GM18502 (cell line): Measurements from ENCODE around the gene GRB2.
"Not testable (repeated sequence)": the region's sequence is repeated elsewhere in the genome, so short reads cannot be mapped to it uniquely, and the experiment has no call there.

Experiments used
- ATAC-seq: cut with Tn5 transposase; IDR thresholded peaks from one replicate; pipeline ENCODE4 v1.9.1; 2021; ENCODE audit warnings: mild to moderate bottlenecking; ENCODE audit not compliant: unreplicated experiment, poor library complexity

The GRB2 gene

DNA sequence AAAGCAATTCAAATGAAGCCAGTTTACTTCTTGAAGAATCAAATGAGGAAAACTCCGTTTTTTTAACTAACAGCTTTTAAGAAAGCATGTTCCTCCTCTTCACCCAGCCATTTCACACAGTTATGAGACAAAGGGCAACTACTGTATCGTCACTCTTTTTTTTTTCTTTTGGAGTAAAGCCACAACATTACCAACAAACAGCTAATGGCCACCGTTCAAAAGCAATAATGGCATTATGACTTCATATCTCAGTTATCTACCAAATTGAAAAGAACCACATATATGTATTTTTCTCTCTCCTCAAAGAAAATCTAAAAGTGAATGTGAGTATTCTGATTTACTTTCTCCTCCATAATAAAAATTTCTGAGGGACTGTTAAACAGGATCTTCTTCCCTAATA is 14.5 kb downstream of the GRB2 start:
- no peak for ATAC-seq

DNA sequence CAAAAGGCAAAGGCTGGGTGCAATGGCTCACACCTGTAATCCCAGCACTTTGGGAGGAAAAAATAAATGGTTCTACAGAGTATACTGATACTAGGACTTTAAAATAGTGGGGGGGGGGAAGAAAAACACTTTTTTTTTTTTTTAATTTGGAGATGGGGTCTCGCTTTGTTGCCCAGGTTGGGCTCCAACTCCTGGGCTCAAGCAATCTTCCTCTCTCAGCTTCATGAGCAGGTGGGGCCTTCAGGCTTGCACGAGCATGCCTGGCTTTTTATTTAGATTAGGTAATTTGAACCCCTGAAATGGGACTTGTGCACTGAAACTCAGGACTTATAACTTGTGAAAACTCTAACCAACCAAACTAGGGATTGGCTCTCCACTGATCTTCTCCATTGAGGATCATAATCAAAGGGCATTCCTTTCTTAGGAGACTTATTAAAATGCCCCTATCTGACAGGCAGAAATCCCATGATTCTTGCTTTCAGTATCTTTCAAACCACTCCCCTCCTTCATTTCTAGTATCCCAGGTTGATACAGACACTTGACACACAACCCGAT is 16.9 kb downstream of the GRB2 start:
- ATAC-seq: no peak

DNA sequence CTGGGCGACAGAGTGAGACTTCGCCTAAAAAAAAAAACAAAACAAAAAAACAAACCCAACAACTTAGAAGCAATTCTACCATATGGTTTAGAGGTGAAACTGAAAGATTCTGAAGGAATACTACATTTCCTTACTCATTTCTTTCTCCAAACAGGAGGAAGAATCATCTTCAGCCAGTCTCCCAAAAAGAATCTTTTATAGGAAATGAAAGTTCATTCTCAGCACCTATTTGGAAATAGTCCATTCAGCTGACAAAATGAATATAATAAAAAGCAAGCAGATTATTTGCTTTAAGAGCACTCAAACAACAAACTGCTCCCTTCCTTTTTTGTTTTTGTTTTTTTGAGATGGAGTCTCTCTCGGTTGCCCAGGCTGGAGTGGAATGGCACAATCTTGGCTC is 17.7 kb downstream of the GRB2 start:
- no peak for ATAC-seq

DNA sequence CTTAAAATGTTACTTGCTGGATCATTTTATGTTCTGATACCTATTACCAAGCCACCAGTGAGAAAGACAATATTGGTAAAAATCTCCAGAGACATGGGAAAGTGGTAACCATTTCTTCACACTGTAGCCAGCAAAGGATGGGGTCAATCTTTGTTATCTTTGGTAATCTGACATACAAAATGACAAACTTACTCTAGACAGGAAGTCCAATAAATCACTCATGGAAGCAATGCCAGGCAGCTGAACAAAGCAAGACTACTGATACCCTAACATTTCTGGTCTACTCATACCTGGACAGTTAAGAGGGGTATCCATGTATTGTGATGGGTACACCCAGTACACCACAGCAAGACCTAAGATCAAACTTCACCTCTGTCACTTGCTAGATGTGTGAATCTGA is 19.0 kb downstream of the GRB2 start:
- ATAC-seq: no peak

DNA sequence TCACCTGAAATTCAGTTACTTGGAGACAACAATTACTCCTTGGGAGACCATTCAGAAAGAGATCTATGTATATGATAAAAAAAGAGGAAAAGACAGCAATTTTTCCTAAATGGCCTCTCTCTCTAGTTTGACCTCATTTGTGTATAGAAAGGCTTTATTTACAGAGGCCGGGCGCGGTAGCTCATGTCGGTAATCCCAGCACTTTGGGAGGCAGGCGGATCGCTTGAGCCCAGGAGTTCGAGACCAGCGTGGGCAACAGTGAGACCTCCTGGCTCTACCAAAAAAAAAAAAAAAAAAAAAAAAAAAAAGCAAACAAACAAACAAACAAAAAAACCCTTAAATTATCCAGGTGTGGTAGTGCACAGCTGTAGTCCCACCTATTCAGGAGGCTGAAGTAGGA is 20.7 kb downstream of the GRB2 start:
- no peak for ATAC-seq

DNA sequence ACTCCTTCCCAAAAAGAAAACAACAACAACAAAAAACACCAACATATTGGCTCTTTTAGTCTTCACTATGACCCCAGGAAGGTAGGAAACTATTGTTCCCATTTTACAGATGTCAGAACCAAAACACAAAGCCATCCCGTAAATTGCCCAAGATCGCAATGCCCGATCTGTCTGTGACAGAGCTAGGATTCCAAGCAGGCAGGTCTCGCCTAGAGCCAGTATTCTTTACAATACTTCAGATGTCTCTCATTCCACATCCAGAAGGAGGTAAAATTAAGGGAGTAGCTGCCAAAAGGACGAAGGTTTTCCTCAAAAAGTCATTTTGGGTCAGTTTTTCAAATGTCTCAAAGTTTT is 21.7 kb downstream of the GRB2 start:
- ATAC-seq: no peak

DNA sequence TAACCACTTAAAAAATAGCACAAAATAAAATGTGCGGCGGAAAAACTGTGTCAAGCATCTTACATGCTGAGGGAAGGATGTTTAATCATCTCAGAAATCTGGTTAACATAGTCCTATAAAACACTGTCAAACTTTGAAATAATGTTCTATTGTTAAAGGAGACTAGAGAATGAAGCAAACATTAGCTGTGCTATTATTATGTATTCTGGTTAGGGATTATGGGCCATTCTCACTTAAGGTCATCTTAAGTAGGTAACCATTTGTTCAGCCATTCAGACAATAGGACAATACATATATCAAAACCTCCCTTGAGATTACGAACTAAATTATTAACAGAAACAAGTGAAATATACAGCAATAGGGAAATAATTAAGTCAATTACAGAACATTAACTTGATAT is 24.7 kb downstream of the GRB2 start:
- no peak for ATAC-seq

DNA sequence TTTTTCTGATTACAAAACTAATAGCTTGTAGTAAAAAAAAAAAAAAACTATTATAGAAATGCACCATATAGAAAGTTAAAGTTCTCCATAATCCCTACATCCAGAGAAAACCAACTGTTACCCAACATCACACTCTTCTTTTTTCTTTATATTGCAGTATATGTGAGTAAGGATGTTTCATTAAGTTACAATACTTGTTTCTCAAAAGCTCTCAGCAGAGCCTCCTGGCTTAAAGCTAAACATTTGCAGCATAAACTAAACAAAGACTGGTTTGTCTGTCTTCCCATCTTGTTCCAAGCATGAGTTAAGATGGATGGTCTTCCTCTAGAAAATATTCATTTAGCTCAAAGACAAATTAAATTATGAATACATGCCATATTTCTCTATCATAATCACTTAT is 25.2 kb downstream of the GRB2 start:
- ATAC-seq: no peak

DNA sequence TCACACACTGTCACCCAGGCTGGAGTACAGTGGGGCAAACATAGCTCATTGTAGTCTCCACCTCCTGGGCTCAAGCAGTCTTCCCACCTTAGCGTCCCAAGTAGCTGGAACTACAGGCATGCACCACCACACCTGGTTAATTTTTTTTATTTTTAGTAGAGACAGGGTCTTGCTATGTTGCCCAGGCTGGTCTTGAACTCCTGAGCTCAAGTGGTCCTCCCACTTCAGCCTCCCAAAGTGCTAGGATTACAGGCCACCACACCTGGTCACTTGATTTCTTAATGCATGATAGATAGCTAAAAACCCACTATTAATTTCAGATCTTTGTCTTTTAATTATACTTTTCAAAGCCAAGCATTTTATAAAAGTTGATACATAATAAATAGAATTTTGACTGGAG is 26.1 kb downstream of the GRB2 start:
- not testable (repeated sequence) for ATAC-seq

DNA sequence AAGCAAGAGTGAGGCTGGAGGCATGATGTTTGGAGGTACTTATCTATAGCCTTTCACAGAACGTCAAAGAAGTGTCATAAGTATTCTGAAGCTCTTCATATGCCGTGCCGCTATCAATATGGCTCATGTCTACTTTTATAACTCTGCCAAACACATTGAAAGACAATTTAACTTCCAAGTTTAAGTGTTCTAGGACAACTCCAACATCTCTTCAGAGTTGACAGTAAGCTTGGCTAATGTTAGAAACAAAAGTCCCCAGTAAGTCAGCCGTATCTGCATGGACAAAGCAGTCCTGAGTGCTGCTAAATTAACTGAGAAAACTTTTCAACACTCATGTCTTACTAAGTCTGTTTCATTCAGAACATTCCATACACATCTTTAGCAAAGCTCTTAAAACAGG is 32.2 kb downstream of the GRB2 start:
- no peak for ATAC-seq

DNA sequence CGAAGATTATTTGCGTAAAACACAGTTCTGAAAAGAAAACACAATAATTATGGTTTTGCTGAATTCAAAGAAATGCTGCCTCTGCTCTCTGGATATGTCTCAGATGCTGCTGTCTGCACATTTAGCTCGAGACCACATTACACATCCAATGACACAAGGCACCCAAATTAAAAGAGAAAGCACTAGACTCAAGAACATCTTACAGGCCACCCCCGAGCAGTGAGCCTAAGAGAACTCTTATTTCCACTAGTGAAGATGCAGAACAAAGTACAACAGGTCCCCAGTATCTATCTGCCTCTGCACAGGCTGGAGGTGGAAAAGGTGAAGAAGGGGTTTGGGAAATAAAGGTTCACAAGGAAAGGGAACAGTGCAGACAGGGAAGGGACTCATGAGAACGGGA is 33.5 kb downstream of the GRB2 start:
- no peak for ATAC-seq

DNA sequence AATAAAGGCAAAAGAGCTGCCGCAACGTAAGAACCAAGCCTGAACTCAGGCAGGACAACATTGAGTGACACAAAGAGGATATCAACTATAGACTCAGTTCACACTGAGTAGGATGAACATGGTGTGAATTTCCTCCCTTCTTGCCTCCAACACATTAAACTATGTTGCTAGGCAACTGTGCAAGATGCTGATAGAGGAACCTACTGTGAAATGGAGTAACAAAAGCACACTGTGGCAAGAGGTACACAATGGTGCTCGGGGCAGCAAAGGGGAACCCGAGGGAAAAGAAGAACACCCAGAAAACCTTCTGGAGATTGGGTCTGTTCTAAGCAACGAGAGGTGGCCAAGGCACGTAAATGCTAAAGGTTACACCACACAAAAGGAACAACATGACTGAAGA is 34.1 kb downstream of the GRB2 start:
- ATAC-seq: no peak

DNA sequence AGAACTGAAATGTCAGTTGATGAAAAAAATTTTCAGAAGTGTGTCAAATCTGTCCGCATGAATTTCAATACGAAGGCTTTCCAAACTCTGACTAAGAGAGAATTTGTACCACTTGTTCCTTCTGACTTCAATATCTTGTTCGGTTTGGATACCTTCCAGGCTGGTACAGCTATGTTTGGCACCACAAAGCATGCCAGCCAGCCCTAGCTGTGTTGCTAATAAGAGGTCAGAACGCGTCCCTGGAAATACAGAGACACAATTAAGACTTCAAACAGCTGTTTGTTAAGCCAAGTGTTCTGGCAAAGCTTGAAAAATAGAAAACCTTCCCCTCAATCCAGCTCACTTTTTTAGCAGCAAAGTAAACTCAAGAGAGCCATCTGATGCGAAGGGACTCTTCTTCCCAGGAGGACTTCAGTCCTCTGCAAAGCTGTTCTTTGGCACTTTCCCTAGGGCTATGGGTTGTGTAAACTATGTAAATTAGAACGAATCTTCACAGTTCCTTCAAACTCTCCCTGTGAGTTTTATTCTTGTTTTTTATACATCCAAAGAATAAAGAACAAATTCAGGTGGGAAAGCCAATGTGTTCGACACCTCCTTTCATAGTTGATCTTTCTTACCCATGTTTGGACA is 35.1 kb downstream of the GRB2 start:
- no peak for ATAC-seq

DNA sequence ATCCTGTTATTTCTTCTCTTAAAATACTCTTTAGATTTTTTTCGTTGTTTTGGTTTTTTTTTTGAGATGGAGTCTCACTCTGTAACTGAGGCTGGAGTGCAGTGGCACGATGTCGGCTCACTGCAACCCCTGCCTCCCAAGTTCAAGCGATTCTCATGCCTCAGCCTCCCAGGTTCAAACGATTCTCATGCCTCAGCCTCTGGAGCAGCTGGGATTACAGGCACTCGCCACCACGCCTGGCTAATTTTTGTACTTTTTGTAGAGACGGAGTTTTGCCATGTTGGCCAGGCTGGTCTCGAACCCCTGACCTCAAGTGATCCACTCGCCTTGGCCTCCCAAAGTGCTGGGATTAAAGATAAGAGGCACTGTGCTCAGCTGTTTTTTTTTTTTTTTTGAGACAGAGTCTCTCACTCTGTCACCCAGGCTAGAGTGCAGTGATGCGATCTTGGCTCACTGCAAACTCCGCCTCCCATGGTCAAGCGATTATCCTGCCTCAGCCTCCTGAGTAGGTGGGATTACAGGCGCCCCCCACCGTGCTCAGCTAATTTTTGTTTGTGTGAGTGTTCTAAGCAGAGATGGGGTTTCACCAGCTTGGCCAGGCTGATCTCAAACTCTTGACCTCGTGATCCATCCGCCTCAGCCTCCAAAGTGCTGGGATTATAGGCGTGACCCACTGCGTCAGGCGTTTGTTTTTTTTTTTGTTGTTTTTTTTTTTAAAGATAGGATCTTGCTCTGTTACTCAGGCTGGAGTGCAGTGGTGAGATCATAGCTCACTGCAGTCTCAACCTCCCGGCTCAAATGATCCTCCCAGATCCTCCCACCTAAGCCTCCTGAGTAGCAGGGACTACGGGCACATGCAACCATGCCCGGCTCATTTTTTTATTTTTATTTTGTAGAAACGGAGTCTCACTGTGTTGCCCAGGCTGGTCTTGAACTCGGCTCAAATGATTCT is 37.4 kb downstream of the GRB2 start:
- ATAC-seq: not testable (repeated sequence)

DNA sequence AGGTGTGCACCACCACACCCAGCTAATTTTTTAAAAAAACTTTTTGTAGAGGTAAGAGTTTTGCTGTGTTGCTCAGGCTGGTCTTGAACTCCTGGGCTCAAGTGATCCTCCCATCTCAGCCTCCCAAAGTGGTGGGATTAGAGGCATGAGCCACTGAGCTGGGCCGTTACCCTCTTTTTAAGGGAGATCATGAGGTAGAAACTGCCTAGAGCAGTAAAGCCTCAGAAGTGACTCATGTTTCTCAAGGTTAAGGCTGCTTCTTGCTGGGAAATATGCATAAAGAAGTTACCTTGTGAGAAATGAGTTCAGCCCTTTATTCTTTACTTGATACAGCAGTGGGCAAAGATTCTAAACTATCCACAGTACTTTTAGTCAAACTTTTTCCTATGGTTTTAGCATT is 38.2 kb downstream of the GRB2 start:
- ATAC-seq: no peak

DNA sequence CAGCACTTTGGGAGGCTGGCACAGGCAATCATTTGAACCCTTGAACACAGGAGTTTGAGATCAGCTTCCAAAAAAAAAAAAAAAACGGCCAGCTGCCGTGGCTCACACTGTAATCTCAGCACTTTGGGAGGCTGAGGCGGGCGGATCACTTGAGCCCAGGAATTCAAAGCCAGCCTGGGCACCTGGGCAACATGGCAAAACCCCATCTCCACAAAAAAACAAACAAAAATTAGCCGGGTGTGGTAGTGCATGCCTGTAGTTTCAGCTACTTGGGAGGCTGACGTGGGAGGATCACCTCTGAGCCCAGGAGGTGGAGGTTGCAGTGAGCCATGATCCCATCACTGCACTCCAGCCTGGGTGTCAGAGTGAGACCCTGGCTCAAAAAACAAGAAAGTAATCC is 39.0 kb downstream of the GRB2 start:
- no peak for ATAC-seq

DNA sequence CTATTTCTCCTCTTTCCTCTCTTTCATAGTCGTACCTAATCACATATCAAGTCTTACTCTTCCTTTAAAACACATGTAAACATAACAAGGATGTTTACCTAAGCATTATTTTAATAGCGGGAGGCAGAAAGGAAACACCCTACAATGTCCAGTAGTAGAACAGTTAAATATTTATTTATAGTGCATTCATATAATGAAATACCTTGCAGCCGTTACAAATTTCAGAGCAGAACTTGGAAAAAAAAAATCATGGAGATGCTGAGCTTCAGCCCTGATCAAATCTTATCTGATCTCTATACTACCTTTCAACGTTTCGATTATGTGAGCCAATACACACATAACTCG is 39.6 kb downstream of the GRB2 start:
- no peak for ATAC-seq

DNA sequence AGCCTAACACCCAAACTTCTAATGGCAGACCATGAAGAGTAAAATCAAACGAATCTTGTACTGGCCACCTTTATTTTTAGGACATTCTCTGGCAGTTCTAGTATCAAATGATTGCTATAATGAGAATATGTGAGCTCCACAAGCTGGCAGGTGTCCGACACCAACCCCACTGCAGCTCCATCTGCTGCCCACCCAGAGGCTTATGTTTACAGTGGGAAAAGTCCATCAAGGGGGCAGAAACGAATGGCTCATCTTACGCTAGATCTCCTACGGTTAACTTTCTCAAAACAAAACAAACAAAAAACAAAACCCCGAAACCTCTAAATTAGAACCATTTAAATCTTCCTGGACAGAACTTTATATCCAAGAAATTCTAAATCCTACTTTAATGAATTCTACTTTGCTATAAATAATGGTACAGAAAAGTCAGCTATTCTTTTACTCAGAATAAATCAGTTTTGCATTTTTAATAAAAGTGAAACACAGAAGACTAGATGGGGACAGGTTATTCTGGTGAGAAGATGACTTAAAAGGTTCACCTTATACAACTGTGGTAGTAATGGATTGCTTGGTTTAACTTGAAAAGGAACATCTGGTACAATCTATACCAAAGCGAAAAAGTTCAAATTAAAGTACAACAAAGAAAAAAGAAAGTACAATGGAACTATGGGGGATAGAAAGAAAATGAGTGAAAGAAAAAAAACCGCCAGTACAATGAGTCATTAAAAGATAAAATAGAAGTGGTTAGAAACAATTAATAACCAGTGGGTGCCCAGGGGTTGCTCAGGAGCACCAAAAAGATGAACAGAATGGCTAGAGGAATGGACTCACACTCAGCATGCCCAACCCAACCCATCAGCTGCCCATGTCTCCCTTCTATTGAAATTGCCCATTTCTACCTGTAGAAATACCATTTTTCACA is 40.2 kb downstream of the GRB2 start:
- ATAC-seq: no peak

DNA sequence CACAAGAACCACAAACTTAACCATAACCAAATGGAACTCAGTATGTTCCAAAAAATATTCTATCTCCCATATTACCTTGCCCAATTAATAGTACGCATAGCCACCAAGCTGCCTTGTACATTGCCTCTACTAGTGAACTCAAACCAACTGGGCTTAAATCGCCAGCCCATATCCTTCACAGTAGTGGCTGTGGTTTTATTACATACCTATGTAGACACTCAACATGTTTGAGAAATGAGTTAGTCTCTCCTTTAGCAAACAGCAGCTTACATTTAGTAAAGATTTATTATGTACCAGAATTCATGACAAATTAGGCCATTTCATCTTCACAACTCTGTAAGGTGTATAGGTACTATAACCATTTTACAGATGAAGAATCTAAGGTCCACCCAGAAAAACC is 41.4 kb downstream of the GRB2 start:
- no peak for ATAC-seq

DNA sequence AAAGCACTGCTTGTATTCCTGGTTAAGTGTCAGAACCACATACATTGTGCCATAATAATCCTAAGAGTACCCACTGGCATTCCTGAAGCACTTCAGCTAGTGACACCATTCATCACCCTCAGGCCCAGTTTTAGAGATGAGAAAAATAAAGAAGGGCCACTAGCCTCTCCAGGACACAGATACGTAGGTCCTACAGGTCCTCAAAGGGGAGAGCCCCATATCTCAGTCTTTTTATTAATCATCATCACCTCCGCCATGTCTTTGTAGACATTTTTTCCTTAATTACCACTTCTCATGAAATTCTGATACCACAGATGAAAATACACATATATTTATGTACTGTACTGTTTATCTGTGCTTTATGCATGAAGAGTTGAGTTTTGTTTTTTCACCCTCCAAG is 43.5 kb downstream of the GRB2 start:
- ATAC-seq: no peak

DNA sequence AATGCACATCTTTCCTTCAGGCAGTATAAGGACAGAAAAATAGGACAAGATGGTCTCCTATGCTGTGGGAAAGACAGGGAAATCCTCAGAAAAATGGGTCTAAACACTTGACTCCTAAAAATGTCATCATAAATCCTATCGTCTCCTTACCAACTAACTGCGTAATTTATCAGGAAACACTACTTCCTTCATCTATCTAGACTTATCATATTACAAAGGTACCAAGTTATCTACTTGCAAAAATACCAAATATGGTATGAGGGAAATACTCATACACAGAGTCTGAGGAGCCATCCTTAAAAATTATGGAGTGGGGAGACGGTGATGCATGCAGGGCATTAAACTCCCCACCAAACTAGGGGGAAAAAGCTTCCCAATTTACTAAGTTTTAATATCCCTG is 44.1 kb downstream of the GRB2 start:
- ATAC-seq: no peak
